Dedifferentiated amniotic fluid mesenchymal stem cell (primary cell): Measurements from ENCODE around the gene ABCF2.
A peak's percentile ranks its signal among the peaks of the same experiment; 100 is the strongest.

ENCODE experiments used
- DNase-seq: peaks from one replicate; pipeline ENCODE4 v3.0.0-alpha.2; 2016; ENCODE audit errors: extremely low spot score

Gene ABCF2

GRCh38 chr7:151174246-151175046, 52.6 kb downstream of the ABCF2 start:
- DNase-seq, result no peak

GRCh38 chr7:151173386-151174245, 53.4 kb downstream of the ABCF2 start:
- DNase-seq, result no peak

GRCh38 chr7:151172273-151173141, 54.5 kb downstream of the ABCF2 start:
- DNase-seq, result peak; percentile 34

- no peak for DNase-seq
Observed at GRCh38 chr7:151168787-151169162, 58.2 kb downstream of the ABCF2 start.

GRCh38 chr7:151168003-151168786, 58.8 kb downstream of the ABCF2 start:
- no peak for DNase-seq

GRCh38 chr7:151167197-151167961, 59.6 kb downstream of the ABCF2 start, which contains the start of gene GBX1:
Gene GBX1, minus strand, starts transcription at chr7:151167694. Its CDS starts 146 bp downstream, at chr7:151167548.
- DNase-seq, result no peak

GRCh38 chr7:151166629-151167196, 60.3 kb downstream of the ABCF2 start:
- no peak for DNase-seq
